HG03064 (cell line): ENCODE data around the gene SYNJ1.

Source experiments
- ATAC-seq: cut with Tn5 transposase; IDR thresholded peaks from one replicate; pipeline ENCODE4 v1.9.1; 2021; ENCODE audit warnings: low read depth; ENCODE audit not compliant: unreplicated experiment

The SYNJ1 gene

DNA sequence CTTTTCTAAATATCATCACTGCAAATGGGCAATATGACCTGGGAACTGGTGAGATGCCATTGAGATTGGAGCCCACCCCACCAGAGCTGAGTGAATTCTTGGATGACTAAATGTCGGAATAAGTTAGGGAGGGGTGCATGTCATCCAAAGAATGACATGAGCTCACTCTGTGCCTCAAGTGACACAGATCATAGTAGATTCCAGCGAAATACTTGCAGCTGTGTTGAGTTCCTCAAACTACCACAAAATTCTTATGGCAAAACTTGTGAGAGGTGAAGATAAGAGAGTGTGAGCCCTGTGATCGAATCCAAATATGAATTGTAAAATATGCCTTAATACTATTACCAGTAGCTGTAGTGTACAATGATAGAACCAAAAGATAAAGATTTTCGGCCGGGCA lies 140.2 kb downstream of the SYNJ1 start:
- no peak for ATAC-seq

- ATAC-seq: no peak
These were observed 140.7 kb downstream of the SYNJ1 start for GRCh38 chr21:32587120-32587519.

DNA sequence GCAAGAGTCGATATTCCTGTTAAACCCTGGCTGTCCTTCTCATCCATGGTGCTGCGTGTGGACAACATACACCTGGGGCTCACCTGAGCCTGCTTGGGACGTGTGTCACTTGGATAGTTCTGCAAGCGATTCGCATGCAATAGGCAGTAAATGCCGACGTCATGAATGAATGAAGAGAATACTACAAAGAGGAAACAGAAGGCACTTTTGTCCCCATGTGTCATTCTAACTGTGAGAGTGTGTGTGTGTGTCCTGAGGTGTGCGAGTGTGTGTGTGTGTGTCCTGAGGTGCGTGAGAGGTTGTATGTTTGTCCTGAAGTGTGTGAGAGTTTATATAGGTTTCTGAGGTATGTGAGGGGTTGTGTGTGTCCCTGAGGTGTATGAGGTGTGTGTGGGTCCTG lies 141.8 kb downstream of the SYNJ1 start:
- ATAC-seq: no peak

DNA sequence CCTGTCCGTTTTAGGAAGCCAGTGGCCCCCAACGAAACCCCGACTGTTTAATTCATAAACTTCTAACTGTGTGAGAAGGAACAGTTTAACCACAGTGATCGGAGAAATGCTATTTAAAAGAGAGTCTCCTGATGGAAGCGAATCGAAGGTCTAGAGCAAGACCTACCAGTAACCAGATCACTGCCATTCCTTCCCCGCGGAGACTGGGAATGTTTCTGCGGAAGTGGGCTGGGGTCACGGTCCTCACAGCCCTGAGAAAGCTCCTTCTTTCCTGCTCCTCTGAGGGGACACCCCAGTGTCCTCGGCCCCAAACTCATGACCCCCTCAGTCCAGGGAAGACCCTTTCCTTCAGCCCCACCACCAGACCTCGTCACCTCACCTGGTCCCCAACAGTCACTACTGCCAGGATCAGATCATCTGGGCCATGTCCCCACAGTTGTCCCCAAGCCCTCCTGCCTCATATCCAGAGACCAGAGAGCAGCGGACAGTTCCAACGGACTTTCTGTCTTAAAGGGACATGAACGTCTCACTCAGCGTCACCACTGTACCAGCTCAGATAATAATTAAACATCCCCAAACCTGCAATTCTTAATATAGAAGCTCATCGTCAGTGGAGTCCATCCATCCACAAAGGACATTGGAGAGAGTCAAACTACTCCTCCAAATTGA lies 142.6 kb downstream of the SYNJ1 start, which contains the start of gene TCP10L:
TSS of gene TCP10L (minus strand) at position 482 of the 669 bp plus-strand sequence. CDS start 1,219 bp downstream, outside the sequence.
- no peak for ATAC-seq

GRCh38 chr21:32584472-32584871 lies 143.3 kb downstream of the SYNJ1 start:
- no peak for ATAC-seq

GRCh38 chr21:32581732-32582131 lies 146.1 kb downstream of the SYNJ1 start:
- no peak for ATAC-seq

DNA sequence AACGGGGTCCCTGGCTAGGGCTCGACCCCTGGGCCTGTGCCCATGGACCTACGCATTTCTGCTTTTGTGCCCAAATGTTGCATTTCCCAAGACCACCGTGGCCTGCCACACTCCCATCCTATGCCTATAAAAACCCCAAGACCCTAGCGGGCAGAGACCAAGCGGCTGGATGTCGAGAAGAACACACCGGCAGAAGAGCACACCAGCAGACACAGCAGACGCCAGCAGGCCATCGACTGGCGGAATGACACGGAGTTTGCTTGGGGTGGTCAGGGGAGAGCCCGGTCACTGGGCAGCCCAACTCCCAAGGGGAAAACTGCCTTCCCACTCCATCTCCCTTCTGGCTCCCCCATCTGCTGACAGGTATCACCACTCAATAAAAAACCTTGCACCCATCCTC lies 146.9 kb downstream of the SYNJ1 start:
- no peak for ATAC-seq
